OCI-LY1 (cell line): ENCODE data around the gene SDK2.

Source experiments
- H2AFZ ChIP-seq: fragments of 200-600 bp; sonication (generic), shearing (Covaris generic); 2 replicates; pipeline ENCODE4 v1.6.0; 2014; ENCODE audit warnings: antibody characterized with exemption, mild to moderate bottlenecking, low read length
- H3F3A ChIP-seq: fragments of 200-600 bp; sonication (generic), shearing (Covaris generic); 2 replicates; pipeline ENCODE4 v1.6.0; 2014; ENCODE audit warnings: mild to moderate bottlenecking, antibody characterized with exemption, low read length, moderate library complexity; ENCODE audit not compliant: insufficient read depth
- H3K27ac ChIP-seq: fragments of 200-600 bp; sonication (generic); 2 replicates; pipeline ENCODE4 v1.5.1; 2014; ENCODE audit warnings: low read length, mixed run types, mild to moderate bottlenecking, low read depth; ENCODE audit not compliant: poor library complexity, severe bottlenecking
- H3K27me3 ChIP-seq: fragments of 200-600 bp; sonication (generic); 2 replicates; pipeline ENCODE4 v1.6.0; 2014; ENCODE audit warnings: antibody characterized with exemption, mild to moderate bottlenecking, low read length, moderate library complexity; ENCODE audit not compliant: insufficient read depth
- H3K36me3 ChIP-seq: fragments of 200-600 bp; sonication (generic); 2 replicates; pipeline ENCODE4 v1.6.1; 2014; ENCODE audit warnings: mild to moderate bottlenecking, antibody characterized with exemption, low read length, moderate library complexity, mixed read lengths; ENCODE audit not compliant: insufficient read depth
- H3K4me1 ChIP-seq: fragments of 200-600 bp; sonication (generic); 2 replicates; pipeline ENCODE4 v1.5.1; 2014; ENCODE audit warnings: mild to moderate bottlenecking, low read length, moderate library complexity; ENCODE audit not compliant: insufficient read depth, severe bottlenecking
- H3K4me2 ChIP-seq: fragments of 200-600 bp; sonication (generic), shearing (Covaris generic); 2 replicates; pipeline ENCODE4 v1.6.1; 2014; ENCODE audit warnings: low read length
- H3K4me3 ChIP-seq: fragments of 200-600 bp; sonication (generic); 2 replicates; pipeline ENCODE4 v1.5.1; 2014; ENCODE audit warnings: low read length, low read depth, mild to moderate bottlenecking, mixed read lengths; ENCODE audit not compliant: poor library complexity, severe bottlenecking
- H3K79me2 ChIP-seq: fragments of 200-600 bp; shearing (Covaris generic); 2 replicates; pipeline ENCODE4 v1.6.1; 2016; ENCODE audit warnings: mixed run types, low read length, mixed read lengths; ENCODE audit not compliant: insufficient read depth
- H3K9ac ChIP-seq: fragments of 200-600 bp; sonication (generic), shearing (Covaris generic); 2 replicates; pipeline ENCODE4 v1.6.1; 2014; ENCODE audit warnings: mild to moderate bottlenecking, low read length, mixed read lengths
- H3K9me2 ChIP-seq: fragments of 200-600 bp; sonication (generic), shearing (Covaris generic); 2 replicates; pipeline ENCODE4 v1.6.1; 2014; ENCODE audit warnings: low read depth, mild to moderate bottlenecking, low read length, mixed read lengths
- H3K9me3 ChIP-seq: fragments of 200-600 bp; shearing (Covaris generic); 2 replicates; pipeline ENCODE4 v1.6.1; 2014; ENCODE audit warnings: low read length, mixed read lengths
- H4K20me1 ChIP-seq: fragments of 200-600 bp; sonication (generic), shearing (Covaris generic); 2 replicates; pipeline ENCODE4 v1.6.0; 2016; ENCODE audit warnings: mild to moderate bottlenecking, low read length; ENCODE audit not compliant: insufficient read depth
- CTCF ChIP-seq: fragments of 200-600 bp; sonication (generic), shearing (Covaris generic); IDR thresholded peaks from 2 replicates; pipeline ENCODE4 v1.5.1; 2017; ENCODE audit warnings: mild to moderate bottlenecking, antibody characterized with exemption, low read length, moderate library complexity, mixed read lengths
- EZH2 ChIP-seq: fragments of 200-600 bp; sonication (generic), shearing (Covaris generic); IDR thresholded peaks from 2 replicates; pipeline ENCODE4 v1.8.0; 2017; ENCODE audit warnings: borderline replicate concordance, mixed run types, mild to moderate bottlenecking, antibody characterized with exemption, low read length, moderate library complexity, mixed read lengths

Gene SDK2

GRCh38 chr17:73686961-73687360 lies 42.7 kb upstream of the SDK2 start:
- Histone ChIP-seq H2AFZ (no peak overlapping the region), H3K9ac (no peak overlapping the region), H3K9me2 (no peaks in the 10 kb centered on the region), H3K4me3 (no peak overlapping the region), H3K36me3 (no peaks in the 10 kb centered on the region), H3K27me3 (no peaks in the 10 kb centered on the region; the same call in 1 of the 2 replicates), H3K9me3 (no peaks in the 10 kb centered on the region), H3K4me1 (no peaks in the 10 kb centered on the region), H3F3A (no peaks in the 10 kb centered on the region), H3K4me2 (no peak overlapping the region), H4K20me1 (no peaks in the 10 kb centered on the region), H3K79me2 (no peaks in the 10 kb centered on the region), H3K27ac (no peak overlapping the region)
- TF ChIP-seq CTCF (no peak), EZH2 (no peak)

- Histone ChIP-seq H3K9ac (no peak overlapping the region), H3K79me2 (no peaks in the 10 kb centered on the region), H3K4me2 (no peak overlapping the region), H2AFZ (no peak overlapping the region), H3K27me3 (no peaks in the 10 kb centered on the region; the same call in 1 of the 2 replicates), H4K20me1 (no peaks in the 10 kb centered on the region), H3K9me3 (no peaks in the 10 kb centered on the region), H3K9me2 (no peaks in the 10 kb centered on the region), H3K4me3 (no peak overlapping the region), H3K27ac (no peak overlapping the region), H3F3A (no peaks in the 10 kb centered on the region), H3K36me3 (no peaks in the 10 kb centered on the region), H3K4me1 (no peaks in the 10 kb centered on the region)
- no peak for TF ChIP-seq EZH2
- TF ChIP-seq CTCF, result no peak
Measured at GRCh38 chr17:73686126-73686525, 41.9 kb upstream of the SDK2 start.

- H3K27ac ChIP-seq, result no peak overlapping the region
- no peaks in the 10 kb centered on the region for H3K79me2 ChIP-seq
- no peak overlapping the region for H3K9ac ChIP-seq
- H2AFZ ChIP-seq, result no peak overlapping the region
- H3K9me3 ChIP-seq, result no peaks in the 10 kb centered on the region
- no peak overlapping the region for H3K4me2 ChIP-seq
- no peaks in the 10 kb centered on the region; the same call in 1 of the 2 replicates for H3K27me3 ChIP-seq
- no peaks in the 10 kb centered on the region for H4K20me1 ChIP-seq
- H3K36me3 ChIP-seq, result no peaks in the 10 kb centered on the region
- no peak overlapping the region for H3K4me3 ChIP-seq
- no peak for TF ChIP-seq EZH2
- TF ChIP-seq CTCF, result no peak
- H3K9me2 ChIP-seq, result no peaks in the 10 kb centered on the region
- H3F3A ChIP-seq, result no peaks in the 10 kb centered on the region
- H3K4me1 ChIP-seq, result no peaks in the 10 kb centered on the region
Measured at GRCh38 chr17:73684183-73684582, 39.9 kb upstream of the SDK2 start.
